Measurements from ENCODE around the gene WDTC1. TPM values are rescaled to one million over a fixed set of nuclear protein-coding genes. Genes with fewer than 3 reads are reported as not detected.

WDTC1 gene
- total and polyA plus RNA-seq, 2 of the 8 experiments (the other 6 are each of a cell fraction or from before 2014, with no cell fraction given), result 7.5 to 18.7 TPM

DNA sequence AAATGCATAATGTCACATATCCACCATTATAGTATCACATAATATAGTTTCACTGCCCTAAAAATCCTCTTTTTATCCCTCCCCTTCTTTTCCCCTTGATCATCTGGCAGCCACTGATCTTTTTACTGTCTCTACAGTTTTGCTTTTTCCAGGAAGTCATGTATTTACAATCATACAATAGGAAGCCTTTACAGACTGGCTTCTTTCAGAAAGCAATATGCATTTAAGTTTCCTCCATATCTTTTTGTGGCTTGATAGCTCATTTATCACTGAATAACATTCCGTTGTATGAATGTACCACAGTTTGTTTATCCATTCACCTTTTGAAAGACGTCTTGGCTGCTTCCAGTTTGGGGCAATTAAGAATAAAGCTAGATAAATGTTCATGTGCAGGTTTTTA is 14.3 kb upstream of the WDTC1 start:
- DNase-seq (ENCODE audit: low read depth in 1 of 2, low spot score in 2 of 2), result no peak
- H3K18ac ChIP-seq (ENCODE audit: extremely low read depth, low read length), result no peak overlapping the region
- no peak overlapping the region for H2AFZ ChIP-seq (ENCODE audit: low read length)
- no peaks in the 10 kb centered on the region for H3K4me1 ChIP-seq (replicated peaks in 1 of 4; ENCODE audit: control insufficient read depth in 3 of 4, insufficient read depth in 4 of 4, low read length in 3 of 4)
- no peaks in the 10 kb centered on the region for H3K79me1 ChIP-seq (ENCODE audit: low read depth, low read length)
- no peak overlapping the region for H4K91ac ChIP-seq (replicated peaks; ENCODE audit: insufficient read length, low read length)
- H3K79me2 ChIP-seq (ENCODE audit: control insufficient read depth in 1 of 2, insufficient read depth in 2 of 2, low read length in 2 of 2), result no peaks in the 10 kb centered on the region
- no peak overlapping the region for H2AK5ac ChIP-seq (ENCODE audit: low read depth, low read length)
- H4K5ac ChIP-seq (ENCODE audit: insufficient read length, low read depth, low read length), result no peak overlapping the region
- no peak overlapping the region for H3K56ac ChIP-seq (replicated peaks; ENCODE audit: insufficient read length, low read depth, low read length)
- no peaks in the 10 kb centered on the region for H4K20me1 ChIP-seq (replicated peaks in 1 of 2; ENCODE audit: control insufficient read depth in 1 of 2, insufficient read depth in 2 of 2, low read length in 2 of 2)
- H3K36me3 ChIP-seq (ENCODE audit: control insufficient read depth in 2 of 4, insufficient read depth in 4 of 4, low read length in 3 of 4), result no peaks in the 10 kb centered on the region
- H3K4me2 ChIP-seq (ENCODE audit: insufficient read depth in 1 of 2, low read depth in 2 of 2, low read length in 2 of 2), result no peak overlapping the region
- POLR2A ChIA-PET (ENCODE audit: partially characterized antibody), result no interaction called here
- 81% methylated on average over 2 of the region's 2 CpGs; no CpG with 5 or more reads in 1 of the 2 experiments for WGBS, 2 experiments (ENCODE audit: extremely low coverage in 1 of 2, insufficient coverage in 1 of 2, insufficient read length in 1 of 2, insufficient replicate concordance in 2 of 2, low coverage in 1 of 2, low lambda C conversion rate in 2 of 2, missing lambda C conversion rate in 1 of 2)
- no peak overlapping the region for H3K4me3 ChIP-seq (ENCODE audit: extremely low read depth in 1 of 4, insufficient read depth in 2 of 4, low read depth in 3 of 4, low read length in 4 of 4)
- no peak overlapping the region for H2BK12ac ChIP-seq (ENCODE audit: low read depth, low read length)
- CTCF ChIA-PET (ENCODE audit: partially characterized antibody), result interaction anchor here (0.6 to 1.3 kb wide), 4 partner anchors 11 to 173 kb away, joined by 3 to 7 read pairs (median 3); no protein-coding TSS in a partner anchor
- FAIRE-seq, result no peak
- no peak overlapping the region for H3K9ac ChIP-seq (replicated peaks in 1 of 4; ENCODE audit: extremely low read depth in 1 of 4, low read depth in 3 of 4, low read length in 3 of 4)
- no peaks in the 10 kb centered on the region for H3K23me2 ChIP-seq (ENCODE audit: low read depth, low read length)
- H3K9me3 ChIP-seq (ENCODE audit: insufficient read depth in 2 of 2, low read depth in 1 of 2, low read length in 1 of 2), result no peaks in the 10 kb centered on the region
- no peak overlapping the region for H2BK15ac ChIP-seq (ENCODE audit: low read length)
- no peak overlapping the region for H3K27ac ChIP-seq (ENCODE audit: low read depth, low read length)
- H3K27me3 ChIP-seq (replicated peaks in 1 of 4; ENCODE audit: control insufficient read depth in 3 of 4, extremely low read depth in 1 of 4, insufficient read depth in 3 of 4, low read length in 3 of 4), result no peaks in the 10 kb centered on the region
- H2BK5ac ChIP-seq (ENCODE audit: low read depth, low read length), result no peak overlapping the region
- no peak overlapping the region for H3K23ac ChIP-seq (ENCODE audit: insufficient read length)
- no peak overlapping the region for H4K8ac ChIP-seq (ENCODE audit: extremely low read depth, insufficient read depth, low read length)
- no peak overlapping the region for H3K14ac ChIP-seq (ENCODE audit: insufficient read length)
- H3K4ac ChIP-seq (replicated peaks; ENCODE audit: insufficient read length, low read depth, low read length), result no peak overlapping the region
- no peak overlapping the region for H2BK120ac ChIP-seq (replicated peaks; ENCODE audit: low read depth, low read length)
- no peak overlapping the region for H2BK20ac ChIP-seq (ENCODE audit: low read length)
- TF ChIP-seq CHD1 (IDR thresholded peaks at IDR 0.05; ENCODE audit: low read depth, low read length) (no peak), RFX5 (IDR thresholded peaks at IDR 0.05; ENCODE audit: borderline replicate concordance, low read depth, low read length) (no peak), TCF12 (IDR thresholded peaks at IDR 0.05; ENCODE audit: low read depth, low read length) (no peak), TEAD4 (IDR thresholded peaks at IDR 0.05; ENCODE audit: low read depth, low read length) (no peak), SP4 (IDR thresholded peaks at IDR 0.05; ENCODE audit: low read length) (no peak), RXRA (IDR thresholded peaks at IDR 0.05; ENCODE audit: insufficient read depth, low read depth, low read length) (no peak), SP2 (IDR thresholded peaks at IDR 0.05; ENCODE audit: low read length) (no peak), POLR2A (IDR thresholded peaks at IDR 0.05; ENCODE audit: control extremely low read depth in 1 of 2, low read depth in 2 of 2, low read length in 2 of 2) (no peak), CEBPB (IDR thresholded peaks at IDR 0.05; ENCODE audit: low read depth, low read length) (no peak)
- TF ChIP-seq, protein P1, sequence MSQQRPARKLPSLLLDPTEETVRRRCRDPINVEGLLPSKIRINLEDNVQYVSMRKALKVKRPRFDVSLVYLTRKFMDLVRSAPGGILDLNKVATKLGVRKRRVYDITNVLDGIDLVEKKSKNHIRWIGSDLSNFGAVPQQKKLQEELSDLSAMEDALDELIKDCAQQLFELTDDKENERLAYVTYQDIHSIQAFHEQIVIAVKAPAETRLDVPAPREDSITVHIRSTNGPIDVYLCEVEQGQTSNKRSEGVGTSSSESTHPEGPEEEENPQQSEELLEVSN (IDR thresholded peaks at IDR 0.05), result no peak
